ENCODE data around the gene TMEM178A. TPM values are rescaled to one million over a fixed set of nuclear protein-coding genes. Genes with fewer than 3 reads are reported as not detected.

Gene TMEM178A
- total RNA-seq, 2 experiments from 2014 or later, result 0.25 to 0.38 TPM

GRCh38 chr2:39715822-39716221 lies 50.1 kb downstream of the TMEM178A start:
- CTCF ChIA-PET (ENCODE audit: unreplicated experiment), result no interaction called here
- no TSS peak for BruUV-seq (replicated peaks)
- H3K4me1 ChIP-seq (ENCODE audit: insufficient read depth, low read length, poor library complexity, severe bottlenecking), result no peaks in the 10 kb centered on the region
- POLR2A ChIA-PET, result interaction anchor here (1.1 kb wide), 1 partner anchor 10 kb away, joined by 4 read pairs; no protein-coding TSS in a partner anchor
- TF ChIP-seq CTCF (conservative IDR thresholded peaks at IDR 0.05; ENCODE audit: low read length) (no peak), EZH2phosphoT487 (IDR thresholded peaks at IDR 0.05; ENCODE audit: borderline replicate concordance, low read depth, low read length) (no peak)
- H3K9me3 ChIP-seq (ENCODE audit: low read length), result no peaks in the 10 kb centered on the region
- no peak overlapping the region for H3K4me2 ChIP-seq (ENCODE audit: low read length)
- H2AFZ ChIP-seq (ENCODE audit: low read length), result no peak overlapping the region
- DNase-seq (ENCODE audit: low spot score), result no peak
- intact Hi-C loops (cut with micrococcal nuclease; ENCODE audit: unreplicated experiment), result no loop called here
- H3K36me3 ChIP-seq (ENCODE audit: insufficient read depth, low read length), result no peaks in the 10 kb centered on the region
- no peaks in the 10 kb centered on the region for H3K79me2 ChIP-seq (ENCODE audit: insufficient read depth, low read depth, low read length)
- H4K20me1 ChIP-seq (ENCODE audit: insufficient read depth, low read length), result no peaks in the 10 kb centered on the region
- H3K4me3 ChIP-seq (ENCODE audit: low read depth, low read length, poor library complexity, severe bottlenecking), result no peak overlapping the region
- no peak overlapping the region for H3K27ac ChIP-seq (ENCODE audit: low read depth, low read length, poor library complexity, severe bottlenecking)
- no peaks in the 10 kb centered on the region for H3K9me2 ChIP-seq (ENCODE audit: insufficient read depth, low read length)

DNA sequence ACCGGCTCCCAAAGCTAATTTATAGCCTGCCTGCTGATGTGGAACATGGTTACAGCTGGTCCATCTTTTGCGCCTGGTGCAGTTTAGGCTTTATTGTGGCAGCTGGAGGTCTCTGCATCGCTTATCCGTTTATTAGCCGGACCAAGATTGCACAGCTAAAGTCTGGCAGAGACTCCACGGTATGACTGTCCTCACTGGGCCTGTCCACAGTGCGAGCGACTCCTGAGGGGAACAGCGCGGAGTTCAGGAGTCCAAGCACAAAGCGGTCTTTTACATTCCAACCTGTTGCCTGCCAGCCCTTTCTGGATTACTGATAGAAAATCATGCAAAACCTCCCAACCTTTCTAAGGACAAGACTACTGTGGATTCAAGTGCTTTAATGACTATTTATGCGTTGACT lies 51.4 kb downstream of the TMEM178A start:
- Histone ChIP-seq H2AFZ (ENCODE audit: low read length) (no peak overlapping the region), H3K9me3 (ENCODE audit: low read length) (no peaks in the 10 kb centered on the region), H3K36me3 (ENCODE audit: insufficient read depth, low read length) (no peaks in the 10 kb centered on the region), H3K4me3 (ENCODE audit: low read depth, low read length, poor library complexity, severe bottlenecking) (no peak overlapping the region), H3K79me2 (ENCODE audit: insufficient read depth, low read depth, low read length) (no peaks in the 10 kb centered on the region), H3K4me2 (ENCODE audit: low read length) (no peak overlapping the region), H3K9me2 (ENCODE audit: insufficient read depth, low read length) (no peaks in the 10 kb centered on the region), H3K27ac (ENCODE audit: low read depth, low read length, poor library complexity, severe bottlenecking) (no peak overlapping the region), H4K20me1 (ENCODE audit: insufficient read depth, low read length) (no peaks in the 10 kb centered on the region), H3K4me1 (ENCODE audit: insufficient read depth, low read length, poor library complexity, severe bottlenecking) (no peaks in the 10 kb centered on the region)
- DNase-seq (ENCODE audit: low spot score), result no peak
- CTCF ChIA-PET (ENCODE audit: unreplicated experiment), result no interaction called here
- POLR2A ChIA-PET, result no interaction called here
- intact Hi-C loops (cut with micrococcal nuclease; ENCODE audit: unreplicated experiment), result no loop called here
- BruUV-seq (replicated peaks), result no TSS peak
- no peak for TF ChIP-seq CTCF (conservative IDR thresholded peaks at IDR 0.05; ENCODE audit: low read length)
- TF ChIP-seq EZH2phosphoT487 (IDR thresholded peaks at IDR 0.05; ENCODE audit: borderline replicate concordance, low read depth, low read length), result no peak

DNA sequence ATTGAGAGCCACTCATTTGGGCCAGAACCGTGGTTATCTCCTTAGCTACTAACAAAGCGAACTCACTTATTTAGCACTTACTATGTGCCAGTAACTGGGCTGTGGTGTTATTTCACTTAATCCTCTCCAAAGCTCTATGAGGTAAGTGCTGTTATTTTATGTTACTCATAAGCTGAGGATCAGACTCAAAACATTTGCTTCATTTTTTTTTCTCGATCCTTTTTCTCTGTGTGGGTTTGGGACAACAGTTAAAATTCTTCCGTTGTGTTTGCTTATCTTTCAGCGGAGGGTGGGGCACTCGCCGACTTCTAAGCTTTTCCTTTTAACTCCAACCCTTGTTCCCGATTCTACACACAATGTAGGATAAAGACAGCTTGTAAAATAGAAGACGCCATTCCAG lies 52.8 kb downstream of the TMEM178A start:
- no peak overlapping the region for H3K27ac ChIP-seq (ENCODE audit: low read depth, low read length, poor library complexity, severe bottlenecking)
- DNase-seq (ENCODE audit: low spot score), result no peak
- H3K4me3 ChIP-seq (ENCODE audit: low read depth, low read length, poor library complexity, severe bottlenecking), result no peak overlapping the region
- no peaks in the 10 kb centered on the region for H3K9me3 ChIP-seq (ENCODE audit: low read length)
- ChIA-PET POLR2A (interaction anchor here (1.0 kb wide), 1 partner anchor 14 kb away, joined by 3 read pairs; no protein-coding TSS in a partner anchor), CTCF (ENCODE audit: unreplicated experiment) (no interaction called here)
- BruUV-seq (replicated peaks), result no TSS peak
- H2AFZ ChIP-seq (ENCODE audit: low read length), result no peak overlapping the region
- intact Hi-C loops (cut with micrococcal nuclease; ENCODE audit: unreplicated experiment), result no loop called here
- no peaks in the 10 kb centered on the region for H3K4me1 ChIP-seq (ENCODE audit: insufficient read depth, low read length, poor library complexity, severe bottlenecking)
- H3K79me2 ChIP-seq (ENCODE audit: insufficient read depth, low read depth, low read length), result no peaks in the 10 kb centered on the region
- TF ChIP-seq EZH2phosphoT487 (IDR thresholded peaks at IDR 0.05; ENCODE audit: borderline replicate concordance, low read depth, low read length) (no peak), CTCF (conservative IDR thresholded peaks at IDR 0.05; ENCODE audit: low read length) (no peak)
- H3K4me2 ChIP-seq (ENCODE audit: low read length), result no peak overlapping the region
- H3K36me3 ChIP-seq (ENCODE audit: insufficient read depth, low read length), result no peaks in the 10 kb centered on the region
- H3K9me2 ChIP-seq (ENCODE audit: insufficient read depth, low read length), result no peaks in the 10 kb centered on the region
- no peaks in the 10 kb centered on the region for H4K20me1 ChIP-seq (ENCODE audit: insufficient read depth, low read length)
